ENCODE data around the gene ERCC6L2.

The ERCC6L2 gene

DNA sequence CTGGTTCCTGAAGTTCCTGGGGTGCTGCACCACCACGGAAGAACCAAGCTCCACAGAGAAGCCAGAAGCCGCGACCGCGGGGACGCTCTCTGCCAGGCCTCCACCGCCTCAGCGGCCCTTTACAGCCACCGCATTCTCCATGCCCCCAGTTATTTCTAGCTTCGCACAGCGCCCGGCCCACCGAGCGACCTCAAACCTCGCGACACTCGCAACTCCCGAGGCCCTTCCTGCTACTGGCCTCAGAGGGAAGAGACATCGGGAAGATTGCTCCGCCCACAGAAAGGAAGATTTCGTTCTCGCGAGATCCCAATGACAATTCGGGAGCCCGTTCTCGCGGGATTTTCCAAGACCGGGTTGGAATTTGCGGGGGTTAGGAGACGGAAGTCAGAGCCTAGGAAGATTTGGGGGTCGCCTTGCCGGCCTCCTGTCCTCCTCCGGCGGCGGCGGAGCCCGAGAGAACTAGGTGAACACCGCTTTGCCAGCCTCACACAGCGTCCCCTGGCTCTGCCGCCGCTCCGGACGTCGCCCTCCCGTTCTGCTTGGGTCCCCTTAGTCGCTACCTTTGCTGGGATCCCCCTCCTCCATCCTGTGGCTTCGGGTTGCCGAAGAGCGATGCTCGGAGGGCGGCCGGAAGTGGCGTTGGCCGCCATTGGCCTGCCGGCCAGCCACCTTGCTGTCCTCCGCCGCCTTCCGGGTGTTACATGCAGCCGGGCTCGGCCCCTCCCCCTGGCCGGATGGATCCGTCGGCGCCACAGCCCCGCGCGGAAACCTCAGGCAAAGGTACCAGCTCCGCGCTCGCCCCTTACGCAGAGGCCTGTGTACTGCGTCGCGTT, at the start of gene ERCC6L2:
Gene ERCC6L2, plus strand, starts transcription at position 387 of the 833 bp plus-strand sequence. Its CDS starts 348 bp downstream, at position 735.
- peak; percentile 99 for DNase-seq

- DNase-seq = no peak
Observed at GRCh38 chr9:95826183-95826838, 49.2 kb upstream of the ERCC6L2 start.

- no peak for DNase-seq
Observed at GRCh38 chr9:95830768-95831167, 44.7 kb upstream of the ERCC6L2 start.

GRCh38 chr9:95831810-95832209, 43.7 kb upstream of the ERCC6L2 start:
- no peak for DNase-seq

GRCh38 chr9:95833546-95834178, 41.8 kb upstream of the ERCC6L2 start:
- DNase-seq = no peak

GRCh38 chr9:95834281-95834907, 41.1 kb upstream of the ERCC6L2 start:
- peak; percentile 57 for DNase-seq

GRCh38 chr9:95835393-95835792, 40.1 kb upstream of the ERCC6L2 start:
- DNase-seq = no peak

DNA sequence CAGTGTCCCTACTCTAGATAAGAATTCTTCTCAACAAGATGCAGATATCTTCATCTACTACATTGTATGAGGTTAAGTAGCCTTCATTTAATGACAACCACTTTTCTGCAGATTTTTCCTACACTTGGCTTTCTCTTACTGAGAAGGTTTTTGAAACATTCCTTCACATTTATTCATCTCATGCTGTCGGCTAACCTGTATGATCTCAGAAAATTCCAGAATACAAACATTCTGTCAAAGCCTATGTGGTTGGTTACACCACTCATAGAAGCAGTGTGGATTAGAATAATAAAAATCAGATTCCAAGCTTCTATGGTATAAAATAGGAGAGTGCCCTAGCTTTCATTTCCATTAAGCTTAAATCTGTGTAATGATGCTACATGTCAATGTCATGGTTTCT, 39.4 kb upstream of the ERCC6L2 start:
- DNase-seq = peak; percentile 75

GRCh38 chr9:95839012-95839411, 36.5 kb upstream of the ERCC6L2 start:
- DNase-seq = no peak

GRCh38 chr9:95840074-95840473, 35.4 kb upstream of the ERCC6L2 start:
- DNase-seq = no peak

DNA sequence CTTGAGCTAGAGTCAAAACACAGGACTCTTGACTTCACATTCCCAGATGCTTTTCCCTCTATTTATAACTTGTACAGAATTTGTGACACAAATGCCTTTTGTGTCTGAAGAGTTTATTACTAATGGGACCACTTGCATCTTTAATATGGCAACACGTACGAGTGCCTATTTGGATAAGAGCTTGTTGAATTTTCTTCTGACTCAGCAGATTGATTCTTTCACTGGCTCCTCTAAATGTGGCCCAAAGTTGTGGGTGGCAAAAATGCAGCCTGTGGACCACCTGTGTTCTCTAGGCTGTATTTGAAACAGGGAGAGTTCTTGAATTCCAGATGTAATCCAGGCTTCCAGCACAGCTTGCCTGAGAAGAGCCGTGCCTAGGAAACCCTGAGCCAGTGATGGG, 34.1 kb upstream of the ERCC6L2 start:
- DNase-seq = no peak

DNA sequence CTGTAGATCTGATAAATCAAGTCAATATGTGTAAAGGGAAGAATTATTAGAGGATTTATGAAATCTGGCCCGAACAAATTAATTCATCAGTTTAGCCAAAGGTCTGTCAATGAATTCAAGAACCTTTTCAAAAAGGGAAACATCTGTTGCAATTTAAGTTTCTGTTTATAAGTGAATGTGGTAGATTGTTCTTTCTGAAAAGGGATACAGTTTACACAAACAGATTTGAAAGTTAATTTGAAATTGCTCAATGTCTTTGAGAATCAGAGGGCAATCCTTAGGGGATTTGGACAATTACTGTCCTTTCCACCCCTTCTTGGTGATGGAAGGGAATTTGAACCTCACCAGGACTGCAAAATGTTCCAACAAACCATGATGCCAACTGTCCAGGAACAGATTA, 29.7 kb upstream of the ERCC6L2 start:
- DNase-seq = no peak

DNA sequence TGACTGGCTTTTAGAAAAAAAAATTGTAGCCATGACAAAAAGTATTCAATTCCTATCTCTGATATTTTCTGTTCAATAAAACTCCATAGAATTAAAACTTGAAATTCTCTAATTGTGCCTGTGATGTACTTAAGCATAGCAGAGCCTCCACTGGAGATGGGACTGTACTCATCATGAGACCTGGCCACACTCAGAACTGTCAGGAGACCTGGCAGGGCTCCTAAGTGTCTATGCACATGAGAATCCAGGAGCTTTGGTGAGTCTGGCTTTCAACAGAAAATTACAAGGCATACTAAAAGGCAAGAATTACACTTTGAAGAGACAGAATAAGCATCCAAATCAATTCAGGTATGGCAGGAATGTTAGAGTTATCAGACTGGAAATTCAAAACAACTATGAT, 26.7 kb upstream of the ERCC6L2 start:
- DNase-seq = no peak

DNA sequence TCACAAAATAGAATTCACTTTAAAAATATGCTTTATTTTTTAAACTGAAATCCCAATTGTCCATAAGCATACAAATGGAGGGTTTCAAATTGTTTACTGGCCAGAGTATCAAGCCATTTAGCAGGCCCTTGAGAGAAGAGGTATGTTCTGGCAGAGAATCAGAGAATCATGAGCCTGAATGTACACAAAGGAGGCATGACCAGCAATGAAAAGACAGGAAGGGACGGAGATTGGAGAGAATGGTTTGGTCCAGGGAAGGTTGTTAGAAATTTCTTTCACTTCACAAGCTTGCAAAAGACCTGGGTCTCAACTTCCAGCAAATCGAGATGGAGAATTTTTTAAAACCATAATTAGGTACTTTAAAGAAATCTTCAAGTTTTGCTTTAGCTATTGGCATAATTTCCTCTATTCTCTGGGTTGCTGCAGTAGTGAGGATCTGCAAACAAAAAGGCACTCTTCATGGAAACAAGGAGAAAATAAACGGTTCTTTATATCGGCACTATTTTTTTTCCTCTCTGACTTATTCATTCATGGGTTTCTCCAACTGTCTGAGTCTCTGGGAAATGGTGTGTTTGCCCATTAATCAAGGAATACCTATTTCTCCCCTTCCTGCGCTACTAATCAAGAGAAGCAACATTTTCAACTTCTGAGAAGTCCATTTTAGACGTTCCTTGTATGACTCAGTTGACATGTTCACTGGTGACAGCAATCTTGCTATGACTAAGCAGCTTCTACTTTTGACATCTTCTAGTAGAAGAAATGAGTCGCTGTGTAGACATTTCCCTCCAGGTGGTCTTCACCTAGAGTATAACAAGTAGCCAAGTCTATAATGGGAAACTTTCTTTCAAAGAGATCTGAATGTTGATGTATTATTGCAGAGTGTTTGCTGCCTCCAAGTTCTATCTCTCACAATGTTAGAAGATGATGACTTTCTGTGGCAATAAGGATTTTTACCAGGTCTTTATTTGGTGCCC, 23.1 kb upstream of the ERCC6L2 start:
- DNase-seq = peak; percentile 88

GRCh38 chr9:95854386-95855020, 21.0 kb upstream of the ERCC6L2 start:
- DNase-seq = peak; percentile 89

- DNase-seq = no peak
Observed at GRCh38 chr9:95855961-95856360, 19.5 kb upstream of the ERCC6L2 start.

- DNase-seq = peak; percentile 96
Observed at GRCh38 chr9:95857124-95857523, 18.4 kb upstream of the ERCC6L2 start.

- no peak for DNase-seq
Observed at GRCh38 chr9:95857896-95858295, 17.6 kb upstream of the ERCC6L2 start.

GRCh38 chr9:95862343-95862742, 13.1 kb upstream of the ERCC6L2 start:
- no peak for DNase-seq

DNA sequence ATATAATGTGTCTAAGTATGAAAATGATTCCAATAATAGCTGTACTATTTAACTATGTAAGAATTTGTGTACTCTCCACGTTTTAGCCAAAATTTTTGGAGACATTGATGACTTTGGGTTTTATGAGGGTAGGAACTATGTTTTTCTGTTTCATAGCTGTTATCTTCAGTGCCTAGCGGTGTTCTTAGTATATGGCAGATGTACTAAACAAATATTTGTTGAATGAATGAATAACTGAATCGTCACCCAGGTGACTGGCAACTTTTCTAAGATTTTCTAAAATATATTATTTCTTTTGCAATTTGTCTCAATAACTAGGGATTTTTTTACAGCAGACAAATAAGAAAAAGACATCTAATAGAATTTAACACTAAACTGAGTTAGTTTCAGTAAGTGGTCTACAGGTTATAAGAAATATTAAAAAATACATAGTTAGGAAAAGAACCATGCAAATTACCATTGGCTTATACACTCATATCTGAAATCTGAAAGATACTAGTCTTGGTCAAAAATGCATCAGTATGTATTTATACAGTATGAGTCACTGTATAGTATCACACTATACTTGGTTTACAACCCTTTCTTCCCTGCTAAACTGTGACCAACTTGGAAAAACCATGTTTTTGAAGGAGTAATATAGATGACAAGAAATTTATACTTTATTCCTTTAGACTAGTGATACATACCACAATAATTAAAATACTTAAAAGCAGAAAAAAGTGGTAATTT, 10.5 kb upstream of the ERCC6L2 start:
- no peak for DNase-seq

- no peak for DNase-seq
Observed at GRCh38 chr9:95870352-95870751, 5.1 kb upstream of the ERCC6L2 start.
